ENCODE measurements around the gene MEIOC. TPM values are rescaled to one million over a fixed set of nuclear protein-coding genes. Genes with fewer than 3 reads are reported as not detected.

Gene MEIOC
- total RNA-seq, 1 experiment from 2014 or later = not detected

- Histone ChIP-seq H3K4me3 (ENCODE audit: low read length) (peak overlapping the region; percentile 92), H3K4me2 (ENCODE audit: low read length) (peak overlapping the region; percentile 87), H3K27ac (ENCODE audit: low read length) (0 out of 2 replicates have a peak overlapping the region, but pooled peaks have one; percentile 47), H3K9me2 (replicated peaks; ENCODE audit: low read length) (no peaks in the 10 kb centered on the region), H3K9me3 (ENCODE audit: low read length) (no peaks in the 10 kb centered on the region), H3K27me3 (ENCODE audit: low read length) (no peaks in the 10 kb centered on the region), H3K4me1 (ENCODE audit: insufficient read depth, low read length) (peaks cover 9% of the 10 kb centered on the region), H3F3A (ENCODE audit: low read length, unreplicated experiment) (no peaks in the 10 kb centered on the region), H2AFZ (ENCODE audit: low read length) (peak overlapping the region; percentile 96), H4K20me1 (ENCODE audit: low read length) (no peaks in the 10 kb centered on the region), H3K9ac (ENCODE audit: low read length) (peak overlapping the region; percentile 88), H3K36me3 (ENCODE audit: low read depth, low read length) (peaks cover 7% of the 10 kb centered on the region; the same call in 1 of the 2 replicates), H3K79me2 (ENCODE audit: low read length) (peaks cover 46% of the 10 kb centered on the region)
- CTCF ChIA-PET = no interaction called here
- POLR2A ChIA-PET (ENCODE audit: unreplicated experiment) = interaction anchor here (0.6 kb wide), 1 partner anchor 22 kb away, joined by 4 read pairs; no protein-coding TSS in a partner anchor
- ATAC-seq = peak; percentile 35
- TSS peak; percentile 65 for BruUV-seq (replicated peaks)
- intact Hi-C loops (cut with micrococcal nuclease) = loop anchor here (1.0 kb wide), 1 partner anchor 19 kb away; the partner anchor contains the start of gene DBF4B
- DNase-seq = peak; percentile 8
- TF ChIP-seq EZH2 (IDR thresholded peaks at IDR 0.05; ENCODE audit: low read length, unreplicated experiment) = no peak
- TF ChIP-seq, protein P1, sequence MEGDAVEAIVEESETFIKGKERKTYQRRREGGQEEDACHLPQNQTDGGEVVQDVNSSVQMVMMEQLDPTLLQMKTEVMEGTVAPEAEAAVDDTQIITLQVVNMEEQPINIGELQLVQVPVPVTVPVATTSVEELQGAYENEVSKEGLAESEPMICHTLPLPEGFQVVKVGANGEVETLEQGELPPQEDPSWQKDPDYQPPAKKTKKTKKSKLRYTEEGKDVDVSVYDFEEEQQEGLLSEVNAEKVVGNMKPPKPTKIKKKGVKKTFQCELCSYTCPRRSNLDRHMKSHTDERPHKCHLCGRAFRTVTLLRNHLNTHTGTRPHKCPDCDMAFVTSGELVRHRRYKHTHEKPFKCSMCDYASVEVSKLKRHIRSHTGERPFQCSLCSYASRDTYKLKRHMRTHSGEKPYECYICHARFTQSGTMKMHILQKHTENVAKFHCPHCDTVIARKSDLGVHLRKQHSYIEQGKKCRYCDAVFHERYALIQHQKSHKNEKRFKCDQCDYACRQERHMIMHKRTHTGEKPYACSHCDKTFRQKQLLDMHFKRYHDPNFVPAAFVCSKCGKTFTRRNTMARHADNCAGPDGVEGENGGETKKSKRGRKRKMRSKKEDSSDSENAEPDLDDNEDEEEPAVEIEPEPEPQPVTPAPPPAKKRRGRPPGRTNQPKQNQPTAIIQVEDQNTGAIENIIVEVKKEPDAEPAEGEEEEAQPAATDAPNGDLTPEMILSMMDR (conservative IDR thresholded peaks at IDR 0.05; ENCODE audit: low read depth, low read length) = no peak
- no peak for TF ChIP-seq EZH2phosphoT487 (IDR thresholded peaks at IDR 0.05; ENCODE audit: borderline replicate concordance, low read length)
These were observed 32.6 kb downstream of the MEIOC start for GRCh38 chr17:44688675-44689476.

DNA sequence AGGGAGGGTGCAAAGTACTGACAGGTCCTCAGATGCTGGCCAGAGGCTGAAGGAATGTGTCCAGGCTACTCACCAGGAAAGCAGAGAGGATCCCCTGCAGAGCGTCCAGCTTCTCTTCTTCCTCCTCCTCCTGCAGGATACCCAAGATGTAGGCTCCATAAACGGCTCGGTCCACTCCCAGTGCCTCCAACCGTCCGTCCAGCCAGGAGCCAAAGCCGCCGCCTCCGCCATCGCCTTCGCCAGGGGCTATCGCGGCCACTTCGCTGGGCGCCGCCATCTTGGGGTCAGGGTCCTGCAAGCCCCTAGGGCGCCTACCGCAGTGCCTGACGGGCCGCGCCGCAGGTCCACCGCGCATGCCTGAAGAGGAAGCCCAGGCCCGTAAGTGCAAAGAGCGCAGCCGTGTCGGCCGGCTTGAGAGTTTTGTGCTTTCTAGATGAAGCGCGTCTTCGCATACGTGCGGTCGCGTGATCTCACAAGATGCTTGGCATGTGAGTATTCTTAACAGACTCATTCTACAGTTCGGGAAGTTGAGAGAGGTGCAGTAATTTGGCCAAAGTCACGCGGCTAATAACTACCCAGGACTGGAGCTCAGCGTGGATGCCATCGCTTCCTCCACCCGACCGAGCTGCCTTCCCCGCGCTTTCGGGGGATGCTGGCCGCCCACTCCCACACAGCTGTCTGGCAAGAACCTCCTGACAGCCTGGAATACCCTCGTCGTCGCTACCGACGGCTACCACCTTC, 33.4 kb downstream of the MEIOC start, which contains the start of gene CCDC43:
Gene CCDC43, minus strand, starts transcription at position 300 of the 741 bp plus-strand sequence. Its CDS starts 23 bp downstream, at position 277.
- intact Hi-C loops (cut with micrococcal nuclease) = loop anchor here (1.0 kb wide), 1 partner anchor 19 kb away; the partner anchor contains the start of gene DBF4B
- Histone ChIP-seq H3K9me2 (replicated peaks; ENCODE audit: low read length) (no peaks in the 10 kb centered on the region), H3K4me3 (ENCODE audit: low read length) (peak within 1 kb of the TSS; percentile 92), H3F3A (ENCODE audit: low read length, unreplicated experiment) (no peaks in the 10 kb centered on the region), H3K79me2 (ENCODE audit: low read length) (peaks cover 46% of the 10 kb centered on the region), H3K9ac (ENCODE audit: low read length) (peak within 1 kb of the TSS; percentile 88), H2AFZ (ENCODE audit: low read length) (peak within 1 kb of the TSS; percentile 96), H3K27ac (ENCODE audit: low read length) (peak within 1 kb of the TSS; percentile 47), H3K4me2 (ENCODE audit: low read length) (peak within 1 kb of the TSS; percentile 87), H3K36me3 (ENCODE audit: low read depth, low read length) (peaks cover 6% of the 10 kb centered on the region; the same call in 1 of the 2 replicates), H3K9me3 (ENCODE audit: low read length) (no peaks in the 10 kb centered on the region), H3K4me1 (ENCODE audit: insufficient read depth, low read length) (peaks cover 9% of the 10 kb centered on the region), H3K27me3 (ENCODE audit: low read length) (no peaks in the 10 kb centered on the region), H4K20me1 (ENCODE audit: low read length) (no peaks in the 10 kb centered on the region)
- POLR2A ChIA-PET (ENCODE audit: unreplicated experiment) = no interaction called here
- CTCF ChIA-PET = interaction anchor here (0.6 kb wide), 1 partner anchor 13 kb away, joined by 4 read pairs; no protein-coding TSS in a partner anchor
- peak; percentile 97 for ATAC-seq
- peak; percentile 96 for DNase-seq
- TSS peak; percentile 96 for BruUV-seq (replicated peaks)
- TF ChIP-seq EZH2 (IDR thresholded peaks at IDR 0.05; ENCODE audit: low read length, unreplicated experiment) (no peak), EZH2phosphoT487 (IDR thresholded peaks at IDR 0.05; ENCODE audit: borderline replicate concordance, low read length) (no peak)
- TF ChIP-seq, protein P1 (conservative IDR thresholded peaks at IDR 0.05; ENCODE audit: low read depth, low read length) = no peak

Data from PC-3 (cell line).